HG03520 (cell line): Measurements from ENCODE around the gene USP11.
A peak's percentile ranks its signal among the peaks of the same experiment; 100 is the strongest.

Source experiments
- ATAC-seq: cut with Tn5 transposase; IDR thresholded peaks from one replicate; pipeline ENCODE4 v1.9.1; 2021; ENCODE audit warnings: mild to moderate bottlenecking, moderate library complexity; ENCODE audit not compliant: unreplicated experiment

USP11 gene

GRCh38 chrX:47232803-47233332 lies at the start of gene USP11:
TSS of gene USP11 (plus strand) at chrX:47233009. CDS start at chrX:47233044, 35 bp downstream.
- ATAC-seq: no peak

GRCh38 chrX:47184486-47184885 lies 48.3 kb upstream of the USP11 start:
- ATAC-seq: no peak

DNA sequence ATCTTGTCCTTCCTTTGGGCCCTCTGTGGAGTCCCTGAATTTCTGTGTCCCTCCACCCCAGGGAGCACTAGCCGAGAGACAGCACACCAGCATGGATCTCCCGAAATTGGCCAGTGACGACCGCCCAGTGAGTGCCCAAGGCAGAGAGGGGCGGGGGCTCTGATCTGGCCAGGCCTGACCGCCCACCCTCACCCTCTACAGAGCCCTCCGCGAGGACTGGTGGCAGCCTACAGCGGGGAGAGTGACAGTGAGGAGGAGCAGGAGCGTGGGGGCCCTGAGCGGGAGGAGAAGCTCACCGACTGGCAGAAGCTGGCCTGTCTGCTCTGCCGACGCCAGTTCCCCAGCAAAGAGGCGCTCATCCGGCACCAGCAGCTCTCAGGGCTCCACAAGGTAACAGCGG lies 47.6 kb upstream of the USP11 start:
- ATAC-seq: no peak

GRCh38 chrX:47186096-47186740 lies 46.6 kb upstream of the USP11 start:
- no peak for ATAC-seq

- no peak for ATAC-seq
Measured at GRCh38 chrX:47187106-47187677, 45.6 kb upstream of the USP11 start.

GRCh38 chrX:47189906-47190305 lies 42.9 kb upstream of the USP11 start:
- no peak for ATAC-seq

DNA sequence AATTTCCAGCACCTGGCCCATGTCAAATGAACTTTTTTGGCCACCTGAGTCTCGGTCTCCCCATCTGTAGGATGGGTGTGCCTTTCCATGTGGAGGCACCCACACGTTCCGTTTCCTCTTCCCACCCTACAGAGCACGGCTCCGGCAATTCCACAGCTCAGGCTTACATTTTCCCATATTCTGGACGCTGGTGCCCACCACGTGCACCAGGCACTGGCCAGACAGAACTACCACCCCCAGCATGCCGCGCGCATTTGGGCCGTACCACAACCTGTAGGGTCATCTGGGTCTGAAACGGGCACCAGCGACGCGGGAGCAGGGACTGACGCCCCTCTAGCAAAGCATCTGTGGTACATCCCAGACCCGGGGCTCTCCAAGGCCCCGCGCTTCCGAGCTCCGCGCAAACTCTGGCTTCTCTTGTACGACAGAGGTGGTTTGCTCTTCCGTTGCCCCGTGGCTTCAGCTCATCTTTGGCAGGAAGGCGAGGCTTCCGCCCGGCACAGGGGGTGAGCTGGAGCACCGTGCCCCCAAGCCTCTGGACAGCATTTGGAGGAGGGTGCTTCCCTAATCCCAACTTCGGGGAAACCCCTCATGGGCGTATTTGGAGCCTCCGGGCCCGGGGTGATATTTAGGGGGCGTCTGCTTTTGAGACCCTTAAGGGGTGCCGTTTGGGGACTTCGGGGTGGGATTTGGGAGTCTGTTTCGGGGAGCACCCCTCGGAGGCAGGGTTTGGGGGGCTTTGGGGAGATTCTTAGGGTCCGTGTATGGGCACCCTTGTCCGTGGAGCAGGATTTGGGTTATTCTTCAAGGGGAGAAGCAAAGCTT lies 42.2 kb upstream of the USP11 start:
- peak; percentile 31 for ATAC-seq

DNA sequence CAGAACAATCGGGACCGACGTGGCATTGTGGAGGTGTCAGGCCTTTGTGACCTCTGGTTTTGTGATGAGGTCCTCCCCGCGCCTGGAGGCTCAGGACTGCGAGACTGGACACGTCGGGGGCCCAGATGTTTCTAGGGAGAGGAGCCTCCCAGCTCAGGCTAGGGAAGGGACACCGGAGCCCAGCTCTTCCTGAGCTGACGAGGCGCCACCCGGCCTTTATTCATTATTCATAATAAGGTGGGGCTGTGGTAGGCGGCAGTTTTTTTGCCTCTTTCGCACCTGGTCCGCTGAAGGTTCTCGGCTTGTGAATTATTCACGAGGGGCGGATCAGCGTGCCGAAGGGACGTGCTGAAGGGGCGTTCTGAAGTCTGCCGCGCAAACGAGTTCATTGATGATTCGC lies 41.5 kb upstream of the USP11 start:
- no peak for ATAC-seq

DNA sequence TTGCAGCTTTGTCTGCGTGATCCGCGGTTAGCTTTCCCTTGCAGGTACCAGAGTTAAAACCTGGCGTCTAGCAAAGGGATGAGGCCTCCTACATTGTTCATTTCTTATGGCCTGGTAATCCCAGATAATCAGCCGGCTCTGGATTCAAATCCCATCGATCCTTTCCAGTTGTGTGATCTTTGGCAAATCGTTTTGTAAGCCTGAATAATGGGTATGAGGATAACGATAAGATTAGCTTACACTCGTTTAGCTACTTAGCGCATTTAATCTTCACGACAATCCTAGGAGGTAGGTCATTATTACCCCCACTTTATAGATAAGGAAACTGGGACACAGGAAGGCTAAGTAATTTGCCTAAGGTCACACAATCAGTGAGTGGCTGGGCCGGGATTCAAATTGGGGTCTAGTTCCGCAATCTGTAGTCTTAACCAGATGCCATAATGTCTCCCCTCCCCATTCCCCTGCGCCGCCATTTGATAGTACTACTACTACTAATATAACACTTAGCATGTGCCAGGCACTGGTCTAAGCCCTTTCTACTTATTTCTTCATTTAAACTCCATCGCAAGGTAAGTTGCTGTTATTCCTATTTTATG lies 40.9 kb upstream of the USP11 start:
- ATAC-seq: no peak

DNA sequence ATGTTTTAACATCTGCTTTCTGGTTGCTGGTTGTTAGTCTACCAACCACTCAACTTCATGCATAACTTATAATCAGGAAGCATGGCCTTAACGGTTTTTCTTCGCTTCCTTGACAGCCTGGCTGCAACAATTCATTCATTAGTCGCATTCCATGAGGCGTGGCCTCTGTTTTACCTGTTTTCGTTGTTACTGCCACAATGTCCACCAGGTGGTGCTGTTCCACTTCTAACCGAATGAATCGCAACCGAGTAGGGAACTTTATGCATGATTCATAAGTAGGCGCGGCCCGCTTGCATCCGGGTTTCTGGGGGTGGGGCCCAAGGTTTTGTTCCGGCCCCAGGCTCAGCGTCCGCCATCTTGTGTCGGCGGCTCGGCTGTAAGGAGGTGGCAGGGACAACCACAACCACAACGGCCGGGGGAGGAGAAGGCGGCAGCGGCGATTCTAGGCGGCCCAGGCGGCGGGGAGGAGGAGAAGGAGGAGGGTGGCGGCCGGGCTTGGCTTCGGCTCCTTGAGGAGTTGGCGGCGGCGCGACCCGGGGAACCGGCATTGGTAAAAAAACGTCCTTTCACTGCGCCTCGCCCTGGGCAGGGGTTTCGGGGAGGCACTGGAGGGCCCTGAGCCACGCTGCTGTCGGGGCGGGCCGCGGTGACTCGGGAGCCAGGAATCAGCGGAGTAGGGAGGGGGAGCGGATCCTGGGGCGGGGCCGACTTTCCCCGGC lies 39.2 kb upstream of the USP11 start, which contains the start of gene UBA1:
UBA1 (plus strand) TSS at position 355 of the 719 bp plus-strand sequence. CDS start 4,974 bp downstream, outside the sequence.
- peak; percentile 91 for ATAC-seq

DNA sequence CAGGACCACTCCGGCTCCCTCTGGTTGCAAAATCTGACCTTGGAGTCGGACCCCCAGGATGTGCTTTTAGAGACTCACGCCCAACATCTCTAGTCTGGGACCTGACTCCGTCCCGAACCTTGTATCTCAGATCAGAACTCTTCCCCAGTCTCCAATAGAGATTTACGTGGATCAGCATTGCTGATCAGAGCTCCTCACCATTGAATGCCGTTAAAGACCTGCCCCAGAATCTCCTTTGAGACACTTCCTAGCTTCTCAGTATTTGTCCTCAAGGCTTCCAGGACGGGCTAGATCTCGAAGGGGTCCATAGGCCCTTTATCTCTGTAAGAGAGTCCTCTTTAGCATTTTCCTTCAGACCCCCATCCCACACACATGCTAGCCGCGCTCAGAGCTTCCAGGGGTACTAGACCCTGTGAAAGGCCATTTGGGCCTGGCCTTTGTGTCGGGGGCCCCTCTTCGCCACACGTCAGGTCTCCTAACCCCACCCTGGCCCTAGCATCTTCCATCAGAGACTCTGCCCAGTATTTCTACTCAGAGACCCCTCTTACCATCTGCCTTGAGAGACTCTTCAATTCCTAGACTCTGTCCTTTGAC lies 38.5 kb upstream of the USP11 start:
- no peak for ATAC-seq

GRCh38 chrX:47196098-47196497 lies 36.7 kb upstream of the USP11 start:
- ATAC-seq: no peak

GRCh38 chrX:47197526-47197925 lies 35.3 kb upstream of the USP11 start:
- ATAC-seq: no peak

GRCh38 chrX:47198026-47198686 lies 34.7 kb upstream of the USP11 start:
- ATAC-seq: no peak

GRCh38 chrX:47198687-47199080 lies 34.1 kb upstream of the USP11 start:
- no peak for ATAC-seq

DNA sequence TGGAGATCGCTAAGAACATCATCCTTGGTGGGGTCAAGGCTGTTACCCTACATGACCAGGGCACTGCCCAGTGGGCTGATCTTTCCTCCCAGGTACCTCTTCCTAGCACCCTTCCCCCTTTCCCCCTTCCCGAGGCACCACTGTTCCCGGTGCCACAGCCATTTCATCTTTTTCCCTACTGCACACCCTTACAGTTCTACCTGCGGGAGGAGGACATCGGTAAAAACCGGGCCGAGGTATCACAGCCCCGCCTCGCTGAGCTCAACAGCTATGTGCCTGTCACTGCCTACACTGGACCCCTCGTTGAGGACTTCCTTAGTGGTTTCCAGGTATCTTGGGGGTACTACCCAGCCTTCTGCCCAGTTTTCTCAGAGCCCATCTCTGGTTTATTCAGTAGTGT lies 33.5 kb upstream of the USP11 start:
- no peak for ATAC-seq

GRCh38 chrX:47200385-47201150 lies 32.2 kb upstream of the USP11 start:
- ATAC-seq: no peak

DNA sequence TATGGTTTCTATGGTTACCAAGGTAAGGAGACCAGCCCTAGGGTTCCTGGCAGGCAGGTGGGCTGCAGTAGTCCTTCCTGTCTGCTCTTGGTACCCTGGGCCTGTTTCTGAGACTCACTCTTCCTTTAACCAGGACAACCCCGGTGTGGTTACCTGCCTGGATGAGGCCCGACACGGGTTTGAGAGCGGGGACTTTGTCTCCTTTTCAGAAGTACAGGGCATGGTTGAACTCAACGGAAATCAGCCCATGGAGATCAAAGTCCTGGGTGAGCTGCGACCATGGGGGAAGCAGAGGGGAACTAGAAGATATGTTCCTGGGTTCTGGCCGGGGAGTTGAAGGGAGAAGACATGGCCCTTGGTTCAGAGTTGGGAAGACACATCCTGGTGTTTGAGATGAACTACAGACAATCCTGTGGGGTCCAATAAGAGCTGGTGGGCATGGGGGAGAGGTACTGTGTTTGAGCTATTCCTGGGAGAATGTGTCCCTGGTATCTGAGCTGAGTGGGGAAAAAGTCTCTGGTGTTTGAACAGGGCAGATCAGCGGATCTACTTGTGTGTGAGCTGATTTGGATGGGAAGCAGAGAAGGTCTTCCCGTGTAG lies 31.4 kb upstream of the USP11 start:
- ATAC-seq: no peak

DNA sequence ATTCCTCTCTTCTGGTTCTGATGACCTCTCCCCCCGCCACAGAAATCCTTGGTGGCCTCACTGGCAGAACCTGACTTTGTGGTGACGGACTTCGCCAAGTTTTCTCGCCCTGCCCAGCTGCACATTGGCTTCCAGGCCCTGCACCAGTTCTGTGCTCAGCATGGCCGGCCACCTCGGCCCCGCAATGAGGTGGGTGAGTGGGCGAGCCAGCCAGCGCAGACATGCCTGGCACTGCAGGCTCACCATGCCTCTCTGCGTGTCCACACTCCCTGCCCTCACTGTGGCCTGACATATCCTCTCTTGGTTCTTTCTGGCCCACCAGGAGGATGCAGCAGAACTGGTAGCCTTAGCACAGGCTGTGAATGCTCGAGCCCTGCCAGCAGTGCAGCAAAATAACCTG lies 30.5 kb upstream of the USP11 start:
- ATAC-seq: no peak
